Muscle layer of colon (tissue), 2 donors: ENCODE data around the gene KIRREL3.

ENCODE experiments used
- H3K27ac ChIP-seq: one replicate; pipeline ENCODE4 v1.7.0; 2013; ENCODE audit warnings: low read depth, mild to moderate bottlenecking, low read length, moderate library complexity
- H3K27me3 ChIP-seq, 2 donors: one replicate each; pipeline ENCODE4 v1.7.0; 2013; ENCODE audit warnings: low read length in 2 of 2, mild to moderate bottlenecking in 2 of 2; ENCODE audit not compliant: insufficient read depth in 2 of 2, control insufficient read depth in 1 of 2
- H3K36me3 ChIP-seq: one replicate; pipeline ENCODE4 v1.7.0; 2013; ENCODE audit warnings: mild to moderate bottlenecking, low read length; ENCODE audit not compliant: insufficient read depth
- H3K4me1 ChIP-seq: one replicate; pipeline ENCODE4 v1.7.0; 2013; ENCODE audit warnings: mild to moderate bottlenecking, low read length; ENCODE audit not compliant: insufficient read depth
- H3K4me3 ChIP-seq, 2 donors: one replicate each; pipeline ENCODE4 v1.7.0; 2013; ENCODE audit warnings: low read length in 2 of 2, low read depth in 1 of 2, mild to moderate bottlenecking in 1 of 2, moderate library complexity in 1 of 2
- H3K9ac ChIP-seq: one replicate; pipeline ENCODE4 v1.7.0; 2013; ENCODE audit warnings: low read length
- H3K9me3 ChIP-seq: one replicate; pipeline ENCODE4 v1.7.0; 2013; ENCODE audit warnings: mild to moderate bottlenecking, low read length
- donor health status: abdominal sarcoma.
- donor health status: Adenocarcinoma of cecum.

KIRREL3 gene

GRCh38 chr11:126949066-126949891, 51.3 kb downstream of the KIRREL3 start:
- Histone ChIP-seq H3K4me1 (no peaks in the 10 kb centered on the region), H3K27ac (no peak overlapping the region), H3K9ac (no peak overlapping the region), H3K9me3 (no peaks in the 10 kb centered on the region), H3K27me3 (no peaks in the 10 kb centered on the region), H3K4me3 (no peak overlapping the region), H3K36me3 (no peaks in the 10 kb centered on the region)

- H3K9ac ChIP-seq, result no peak overlapping the region
- H3K9me3 ChIP-seq, result no peaks in the 10 kb centered on the region
- no peaks in the 10 kb centered on the region for H3K4me1 ChIP-seq
- H3K27me3 ChIP-seq, result no peaks in the 10 kb centered on the region
- H3K36me3 ChIP-seq, result no peaks in the 10 kb centered on the region
- H3K4me3 ChIP-seq, result no peak overlapping the region
- no peak overlapping the region for H3K27ac ChIP-seq
Measured at GRCh38 chr11:126948563-126948962, 52.0 kb downstream of the KIRREL3 start.

GRCh38 chr11:126945319-126945718, 55.3 kb downstream of the KIRREL3 start:
- no peak overlapping the region for H3K27ac ChIP-seq
- H3K36me3 ChIP-seq, result no peaks in the 10 kb centered on the region
- no peaks in the 10 kb centered on the region for H3K9me3 ChIP-seq
- no peaks in the 10 kb centered on the region for H3K27me3 ChIP-seq
- no peak overlapping the region for H3K4me3 ChIP-seq
- no peaks in the 10 kb centered on the region for H3K4me1 ChIP-seq
- H3K9ac ChIP-seq, result no peak overlapping the region

GRCh38 chr11:126943316-126943715, 57.3 kb downstream of the KIRREL3 start:
- H3K4me3 ChIP-seq, result no peak overlapping the region
- no peaks in the 10 kb centered on the region for H3K9me3 ChIP-seq
- no peak overlapping the region for H3K27ac ChIP-seq
- no peak overlapping the region for H3K9ac ChIP-seq
- H3K27me3 ChIP-seq, result no peaks in the 10 kb centered on the region
- no peaks in the 10 kb centered on the region for H3K4me1 ChIP-seq
- no peaks in the 10 kb centered on the region for H3K36me3 ChIP-seq

- Histone ChIP-seq H3K9ac (no peak overlapping the region), H3K36me3 (no peaks in the 10 kb centered on the region), H3K4me3 (no peak overlapping the region), H3K27me3 (no peaks in the 10 kb centered on the region), H3K4me1 (no peaks in the 10 kb centered on the region), H3K9me3 (no peaks in the 10 kb centered on the region), H3K27ac (no peak overlapping the region)
Measured at GRCh38 chr11:126942146-126942545, 58.4 kb downstream of the KIRREL3 start.

- Histone ChIP-seq H3K36me3 (no peaks in the 10 kb centered on the region), H3K27me3 (no peaks in the 10 kb centered on the region), H3K27ac (no peak overlapping the region), H3K9me3 (no peaks in the 10 kb centered on the region), H3K4me1 (no peaks in the 10 kb centered on the region), H3K9ac (no peak overlapping the region), H3K4me3 (no peak overlapping the region)
Measured at GRCh38 chr11:126939552-126939951, 61.0 kb downstream of the KIRREL3 start.

GRCh38 chr11:126938718-126939117, 61.9 kb downstream of the KIRREL3 start:
- Histone ChIP-seq H3K27me3 (no peaks in the 10 kb centered on the region), H3K27ac (no peak overlapping the region), H3K4me1 (no peaks in the 10 kb centered on the region), H3K9me3 (no peaks in the 10 kb centered on the region), H3K36me3 (no peaks in the 10 kb centered on the region), H3K4me3 (no peak overlapping the region), H3K9ac (no peak overlapping the region)

GRCh38 chr11:126930091-126930841, 70.3 kb downstream of the KIRREL3 start:
- Histone ChIP-seq H3K4me3 (no peak overlapping the region), H3K9ac (no peak overlapping the region), H3K4me1 (no peaks in the 10 kb centered on the region), H3K27me3 (no peaks in the 10 kb centered on the region), H3K27ac (no peak overlapping the region), H3K36me3 (no peaks in the 10 kb centered on the region), H3K9me3 (no peaks in the 10 kb centered on the region)

- H3K4me3 ChIP-seq, result no peak overlapping the region
- H3K36me3 ChIP-seq, result no peaks in the 10 kb centered on the region
- H3K9me3 ChIP-seq, result no peaks in the 10 kb centered on the region
- H3K9ac ChIP-seq, result no peak overlapping the region
- no peaks in the 10 kb centered on the region for H3K27me3 ChIP-seq
- H3K27ac ChIP-seq, result no peak overlapping the region
- no peaks in the 10 kb centered on the region for H3K4me1 ChIP-seq
Measured at GRCh38 chr11:126929179-126930061, 71.2 kb downstream of the KIRREL3 start.

GRCh38 chr11:126927623-126928022, 72.9 kb downstream of the KIRREL3 start:
- Histone ChIP-seq H3K4me3 (no peak overlapping the region), H3K27ac (no peak overlapping the region), H3K27me3 (no peaks in the 10 kb centered on the region), H3K9ac (no peak overlapping the region), H3K4me1 (no peaks in the 10 kb centered on the region), H3K36me3 (no peaks in the 10 kb centered on the region), H3K9me3 (no peaks in the 10 kb centered on the region)

- Histone ChIP-seq H3K27ac (no peak overlapping the region), H3K4me3 (no peak overlapping the region), H3K27me3 (no peaks in the 10 kb centered on the region), H3K9me3 (no peaks in the 10 kb centered on the region), H3K36me3 (no peaks in the 10 kb centered on the region), H3K9ac (no peak overlapping the region), H3K4me1 (no peaks in the 10 kb centered on the region)
Measured at GRCh38 chr11:126926376-126926791, 74.2 kb downstream of the KIRREL3 start.
